Activated CD8-positive, alpha-beta memory T cell treated with anti-CD3 and anti-CD28 coated beads, Interleukin-2, amount 50 U/mL, for 48 hours (primary cell): Measurements from ENCODE around the gene PLAA.
"Not testable (repeated sequence)": the region's sequence is repeated elsewhere in the genome, so short reads cannot be mapped to it uniquely, and the experiment has no call there.

Experiments
- DNase-seq: peaks from one replicate; pipeline ENCODE4 v3.0.0-alpha.2; 2020

The PLAA gene

DNA sequence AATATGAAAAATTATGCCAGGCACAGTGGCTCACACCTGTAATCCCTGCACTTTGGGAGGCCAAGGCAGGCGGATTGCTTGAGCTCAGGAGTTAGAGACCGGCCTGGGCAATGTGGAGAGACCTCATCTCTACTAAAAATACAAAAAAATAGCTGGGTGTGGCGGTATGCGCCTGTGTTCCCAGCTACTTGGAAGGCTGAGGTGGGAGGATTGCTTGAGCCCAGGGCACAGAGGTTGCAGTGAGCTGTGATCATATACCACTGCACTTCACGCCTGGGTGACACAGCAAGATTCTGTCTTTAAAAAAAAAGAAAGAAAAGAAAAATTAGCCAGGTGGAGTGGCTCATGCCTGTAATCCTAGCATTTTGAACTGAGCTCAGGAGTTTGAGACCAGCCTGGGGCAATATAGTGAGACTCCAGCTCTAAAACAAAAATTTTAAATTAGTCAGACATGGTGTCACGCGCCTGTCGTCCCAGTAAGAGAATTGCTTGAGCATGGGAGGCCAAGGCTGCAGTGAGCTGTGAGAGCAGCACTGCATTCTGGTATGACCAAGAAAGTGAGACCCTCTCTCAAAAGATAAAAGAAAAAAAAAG lies 18.0 kb downstream of the PLAA start:
- no peak for DNase-seq

DNA sequence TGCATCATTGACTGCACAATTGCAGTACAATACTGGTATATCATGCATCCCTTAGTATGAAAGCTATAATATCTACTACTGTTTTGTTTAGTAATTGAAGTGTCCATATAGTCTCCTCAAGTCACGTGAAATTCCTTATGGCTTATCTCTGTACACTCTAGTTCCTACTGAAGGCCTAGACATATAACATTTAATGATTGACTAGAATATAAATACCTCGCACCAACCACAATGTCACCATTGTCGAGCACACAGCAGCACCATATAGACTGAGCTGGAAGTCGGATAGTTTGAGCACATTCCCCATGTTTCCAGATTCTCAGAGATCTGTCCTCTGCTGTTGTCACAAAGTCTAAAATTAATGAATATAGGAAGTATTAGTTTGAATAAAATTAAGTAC lies 21.4 kb downstream of the PLAA start:
- DNase-seq, result no peak

DNA sequence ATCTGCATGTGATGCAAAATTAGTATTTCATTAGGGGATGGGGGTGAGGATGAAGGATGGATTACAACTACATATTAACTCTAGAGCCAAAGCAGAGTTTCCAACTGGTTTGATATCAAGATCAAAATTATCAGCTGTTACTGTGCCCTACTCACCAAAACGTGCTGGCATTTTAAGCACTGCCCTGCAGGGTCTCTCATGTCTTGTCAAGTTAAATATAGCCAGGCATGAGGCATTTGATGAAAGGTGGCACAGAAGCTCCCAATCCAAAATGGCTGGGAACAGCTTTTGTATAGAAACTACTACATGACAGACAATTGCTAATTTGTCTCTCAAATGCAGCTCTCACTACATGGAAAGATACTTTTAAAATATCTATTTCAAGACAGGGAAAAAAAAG lies 27.3 kb downstream of the PLAA start:
- no peak for DNase-seq

DNA sequence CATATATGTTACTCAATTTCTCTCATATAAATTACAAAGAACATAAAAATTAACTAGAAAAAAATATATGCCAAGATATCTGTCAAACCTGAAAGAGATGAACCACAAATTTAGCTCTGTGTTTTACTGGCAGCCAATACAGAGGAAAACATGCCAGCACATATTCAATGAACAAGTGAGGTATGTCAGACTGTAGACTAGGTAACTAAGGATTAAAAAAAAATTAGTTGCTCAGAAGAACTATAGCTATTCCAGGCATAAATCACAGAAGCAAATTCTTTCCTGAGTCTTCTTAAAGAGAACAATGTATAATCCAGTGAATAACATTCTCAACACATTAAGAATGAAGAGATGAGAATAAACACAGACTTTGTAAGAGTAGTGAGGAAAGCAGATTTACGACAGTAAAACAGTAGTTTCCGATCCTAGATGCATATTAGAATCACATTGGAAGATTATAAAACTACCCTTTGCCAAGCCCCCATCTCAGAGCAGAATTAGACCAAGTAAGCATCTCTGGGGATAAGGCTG lies 33.8 kb downstream of the PLAA start:
- no peak for DNase-seq

GRCh38 chr9:26904671-26905070 lies 42.4 kb downstream of the PLAA start:
- no peak for DNase-seq

DNA sequence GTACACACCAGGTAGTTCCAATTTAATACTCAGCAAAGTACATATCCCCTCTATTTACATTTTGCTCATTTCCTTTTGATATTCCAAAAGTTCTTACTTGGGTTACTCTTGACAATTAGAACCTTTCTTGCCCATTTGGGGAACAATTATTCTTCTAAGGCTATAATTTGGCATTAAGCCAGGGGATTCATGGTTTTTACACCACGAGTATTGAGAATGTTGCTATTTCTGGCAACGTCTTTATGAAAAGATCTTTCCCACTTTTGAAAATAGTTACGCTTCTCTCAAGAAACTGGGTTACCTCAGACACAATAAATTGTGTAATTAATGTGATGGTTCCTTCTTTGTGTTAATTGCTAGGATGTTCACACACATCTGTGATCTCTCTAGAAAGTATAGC lies 43.0 kb downstream of the PLAA start:
- DNase-seq, result no peak

GRCh38 chr9:26893030-26893676 lies 53.9 kb downstream of the PLAA start:
- no peak for DNase-seq

GRCh38 chr9:26892251-26893029 lies 54.6 kb downstream of the PLAA start, which contains the start of gene CAAP1:
TSS of gene CAAP1 (minus strand) at chr9:26892802. CDS start at chr9:26892715, 87 bp downstream.
- peak; percentile 95 for DNase-seq

DNA sequence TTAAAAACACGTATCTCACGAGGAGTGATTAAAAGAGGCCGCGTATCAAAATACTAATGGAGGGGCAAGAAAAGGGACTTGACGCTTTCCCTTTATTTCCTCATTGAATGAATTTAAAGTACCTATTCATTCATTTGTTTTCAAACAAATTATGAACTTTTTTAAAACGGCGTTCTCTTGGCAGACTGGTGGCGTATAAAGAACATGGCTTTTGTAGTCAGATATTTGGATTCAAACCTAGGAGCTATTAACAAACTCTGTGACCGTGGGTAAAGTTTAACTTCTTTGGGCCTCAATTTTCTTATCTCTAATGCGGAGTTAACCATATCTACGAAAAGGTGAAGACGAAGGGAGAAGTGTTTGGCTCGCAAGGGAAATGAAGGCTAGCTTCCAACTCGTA lies 55.3 kb downstream of the PLAA start:
- no peak for DNase-seq

- no peak for DNase-seq
Measured at GRCh38 chr9:26888271-26888670, 58.8 kb downstream of the PLAA start.

GRCh38 chr9:26882154-26882553 lies 64.9 kb downstream of the PLAA start:
- DNase-seq, result no peak

DNA sequence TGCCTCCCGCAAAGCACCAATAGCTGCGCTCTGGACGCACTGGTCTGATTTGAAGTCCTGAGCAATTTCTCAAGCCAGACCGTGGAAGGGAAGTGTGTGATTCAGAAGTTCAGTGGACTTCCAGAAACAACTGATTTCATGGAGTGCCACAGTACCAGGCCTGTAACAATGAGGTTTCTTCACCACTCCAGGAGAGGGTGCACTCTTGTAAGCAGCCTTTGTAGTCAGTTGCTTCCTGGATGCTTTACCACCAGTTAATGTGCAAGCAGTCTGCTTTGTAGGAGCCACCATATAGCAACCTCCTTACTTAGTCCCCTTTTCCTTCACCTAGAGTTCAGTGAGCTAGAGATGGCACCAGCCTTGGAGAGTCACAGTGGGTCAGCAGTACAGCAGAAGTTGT lies 66.8 kb downstream of the PLAA start:
- no peak for DNase-seq

DNA sequence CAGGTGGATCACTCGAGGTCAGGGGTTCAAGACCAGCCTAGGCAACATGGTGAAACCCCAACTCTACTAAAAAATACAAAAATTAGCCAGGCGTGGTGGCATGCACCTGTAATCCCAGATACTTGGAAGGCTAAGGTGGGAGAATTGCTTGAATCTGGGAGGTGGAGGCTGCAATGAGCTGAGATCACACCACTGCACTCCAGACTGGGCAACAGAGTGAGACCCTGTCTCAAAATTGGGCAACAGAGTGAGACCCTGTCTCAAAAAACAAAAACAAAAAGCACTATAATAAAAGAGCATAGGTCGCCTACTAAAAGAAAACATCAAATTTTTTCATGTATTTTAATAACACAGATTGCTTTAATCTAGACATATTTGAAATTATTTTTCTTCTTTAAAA lies 71.9 kb downstream of the PLAA start:
- DNase-seq, result not testable (repeated sequence)

- no peak for DNase-seq
Measured at GRCh38 chr9:26870292-26870691, 76.8 kb downstream of the PLAA start.

DNA sequence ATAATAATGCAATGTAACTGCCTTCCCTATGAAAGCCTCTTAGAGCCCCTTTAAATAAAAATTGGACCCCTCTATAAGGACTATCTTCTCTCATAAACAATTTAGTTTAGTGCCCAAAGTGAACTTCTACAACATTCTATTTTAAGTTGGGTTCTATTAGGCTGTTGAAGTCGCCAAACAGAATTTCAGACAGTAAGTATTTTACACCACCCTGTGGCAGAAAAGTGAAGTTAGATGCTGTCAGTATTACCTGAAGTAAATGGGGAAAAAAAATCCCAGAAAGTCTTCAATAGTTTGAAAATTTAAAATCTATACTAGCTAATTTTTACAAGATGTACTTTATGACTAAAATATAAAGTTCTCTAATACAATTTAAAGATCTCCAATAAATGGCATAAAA lies 84.0 kb downstream of the PLAA start:
- no peak for DNase-seq

DNA sequence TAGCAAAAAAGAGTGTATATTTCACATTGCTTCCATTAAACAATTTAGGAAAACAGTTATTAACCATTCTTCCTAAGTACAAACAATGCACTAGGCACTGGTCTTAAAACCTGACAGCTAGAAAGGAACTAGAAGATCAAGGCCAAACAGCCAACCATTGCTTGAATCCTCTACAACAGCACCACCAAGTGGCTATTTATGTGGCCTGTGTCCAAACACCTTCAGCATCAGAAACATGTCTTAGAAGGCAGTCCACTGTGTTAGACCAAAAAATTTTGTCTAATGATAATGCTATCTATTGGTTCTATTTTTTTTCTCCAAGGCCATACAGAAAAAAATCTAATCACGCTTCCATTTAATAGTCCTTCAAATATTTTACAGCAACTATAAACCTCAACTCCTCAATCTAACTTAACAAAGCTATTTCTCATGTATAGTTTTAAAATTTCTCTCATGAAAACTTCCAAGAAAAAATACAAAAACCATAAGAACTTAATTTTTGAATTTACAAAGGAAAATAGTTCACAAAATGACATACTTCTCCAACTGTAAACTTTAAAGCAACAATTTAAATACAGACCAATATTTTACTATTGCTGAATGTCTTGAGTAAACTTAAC lies 90.5 kb downstream of the PLAA start:
- DNase-seq, result no peak
